ENCODE measurements around the gene CD4.

CD4 gene

DNA sequence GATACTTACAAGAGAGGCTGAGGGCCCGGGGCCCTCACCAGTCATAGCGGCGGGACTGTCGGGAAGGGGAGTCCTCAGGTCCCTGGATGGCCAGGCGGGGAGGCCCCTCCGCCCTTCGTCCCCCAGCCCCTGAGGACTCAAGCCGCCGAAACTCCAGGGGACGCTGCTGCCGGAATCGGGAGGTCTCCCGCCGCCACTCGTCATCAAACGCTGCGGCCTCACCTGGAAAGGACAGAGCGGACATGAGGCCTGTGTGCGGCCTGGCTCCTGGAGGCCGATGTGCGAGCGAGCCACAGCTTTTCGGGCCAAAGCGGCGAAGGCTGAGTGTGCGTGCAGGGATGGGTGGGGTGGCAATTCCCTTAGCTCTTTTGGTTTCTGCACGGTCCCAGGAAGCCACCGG, 40.6 kb upstream of the CD4 start:
- Histone ChIP-seq H3K4me3 (ENCODE audit: low read depth, low read length) (no peak overlapping the region), H3K27me3 (no peaks in the 10 kb centered on the region), H3K4me1 (peaks cover 5% of the 10 kb centered on the region), H3K36me3 (peaks cover 49% of the 10 kb centered on the region), H3K9me3 (no peaks in the 10 kb centered on the region)
- no peak for DNase-seq
- TF ChIP-seq, protein P1, sequence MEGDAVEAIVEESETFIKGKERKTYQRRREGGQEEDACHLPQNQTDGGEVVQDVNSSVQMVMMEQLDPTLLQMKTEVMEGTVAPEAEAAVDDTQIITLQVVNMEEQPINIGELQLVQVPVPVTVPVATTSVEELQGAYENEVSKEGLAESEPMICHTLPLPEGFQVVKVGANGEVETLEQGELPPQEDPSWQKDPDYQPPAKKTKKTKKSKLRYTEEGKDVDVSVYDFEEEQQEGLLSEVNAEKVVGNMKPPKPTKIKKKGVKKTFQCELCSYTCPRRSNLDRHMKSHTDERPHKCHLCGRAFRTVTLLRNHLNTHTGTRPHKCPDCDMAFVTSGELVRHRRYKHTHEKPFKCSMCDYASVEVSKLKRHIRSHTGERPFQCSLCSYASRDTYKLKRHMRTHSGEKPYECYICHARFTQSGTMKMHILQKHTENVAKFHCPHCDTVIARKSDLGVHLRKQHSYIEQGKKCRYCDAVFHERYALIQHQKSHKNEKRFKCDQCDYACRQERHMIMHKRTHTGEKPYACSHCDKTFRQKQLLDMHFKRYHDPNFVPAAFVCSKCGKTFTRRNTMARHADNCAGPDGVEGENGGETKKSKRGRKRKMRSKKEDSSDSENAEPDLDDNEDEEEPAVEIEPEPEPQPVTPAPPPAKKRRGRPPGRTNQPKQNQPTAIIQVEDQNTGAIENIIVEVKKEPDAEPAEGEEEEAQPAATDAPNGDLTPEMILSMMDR (IDR thresholded peaks at IDR 0.05; ENCODE audit: low read depth, low read length), result no peak

- TF ChIP-seq, protein P1 (IDR thresholded peaks at IDR 0.05; ENCODE audit: low read depth, low read length), result no peak
- peaks cover 12% of the 10 kb centered on the region for H3K4me1 ChIP-seq
- no peaks in the 10 kb centered on the region for H3K27me3 ChIP-seq
- no peak for DNase-seq
- H3K9me3 ChIP-seq, result no peaks in the 10 kb centered on the region
- no peak overlapping the region for H3K4me3 ChIP-seq (ENCODE audit: low read depth, low read length)
- H3K36me3 ChIP-seq, result peaks cover 49% of the 10 kb centered on the region
Observed at GRCh38 chr12:6750506-6750905, 38.8 kb upstream of the CD4 start.

DNA sequence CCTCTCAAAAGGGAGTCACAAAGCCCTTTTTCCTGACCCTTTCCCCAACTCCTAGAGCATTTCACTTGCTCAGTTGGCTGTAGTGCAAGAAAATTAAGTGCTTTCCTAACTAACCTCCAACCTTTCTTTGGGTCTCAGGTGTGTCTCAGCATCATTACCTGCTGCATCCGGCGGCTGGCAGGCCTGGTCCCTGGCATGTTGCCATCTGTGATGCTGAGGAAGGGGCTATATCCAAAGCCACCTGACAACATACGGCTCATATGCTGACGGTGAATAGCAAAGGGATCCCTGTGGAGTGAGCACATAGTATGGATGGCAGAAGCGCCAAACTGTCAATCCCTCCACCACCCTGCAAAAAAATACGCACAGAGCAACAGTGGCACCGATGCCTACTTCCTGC, 37.6 kb upstream of the CD4 start:
- Histone ChIP-seq H3K27me3 (no peaks in the 10 kb centered on the region), H3K4me3 (ENCODE audit: low read depth, low read length) (peak overlapping the region; percentile 96), H3K9me3 (no peaks in the 10 kb centered on the region), H3K36me3 (peaks cover 43% of the 10 kb centered on the region), H3K4me1 (peaks cover 12% of the 10 kb centered on the region)
- DNase-seq, result no peak
- TF ChIP-seq, protein P1 (IDR thresholded peaks at IDR 0.05; ENCODE audit: low read depth, low read length), result no peak

DNA sequence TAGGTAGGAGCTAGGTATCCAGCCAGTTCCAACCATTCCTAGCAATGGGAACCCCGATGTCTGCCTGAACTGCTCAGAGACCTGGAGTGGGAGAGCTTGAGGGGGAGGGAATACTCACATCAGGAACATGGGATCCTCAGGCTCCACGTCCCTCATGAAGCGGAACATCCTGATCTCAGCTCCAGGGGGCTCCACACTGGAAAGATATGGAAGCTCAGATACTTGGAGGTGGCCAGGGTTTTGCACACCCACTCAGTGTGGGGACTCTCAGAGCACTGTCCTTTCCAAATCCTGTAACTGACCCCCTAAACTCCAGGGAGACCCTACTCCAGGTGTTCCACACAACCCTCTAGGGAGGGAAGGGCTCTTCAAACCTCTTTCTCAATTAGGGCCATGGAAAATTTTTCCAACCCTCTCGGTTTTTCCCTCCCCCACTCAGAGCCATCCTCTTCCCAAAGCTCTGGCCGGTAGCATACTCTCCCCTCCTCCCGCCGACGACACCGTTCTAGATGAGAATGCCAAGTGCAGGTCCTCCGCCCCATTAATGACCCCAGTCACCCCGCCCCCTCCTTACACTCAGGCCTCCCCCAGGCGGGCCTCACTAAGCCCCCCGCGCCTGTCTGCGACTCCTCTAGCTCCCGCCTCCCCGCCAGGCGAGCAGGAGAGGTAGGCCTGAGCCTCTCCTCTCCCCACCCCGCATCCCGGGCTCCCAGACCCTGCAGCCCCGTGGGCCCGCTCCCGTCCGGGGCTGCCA, 37.0 kb upstream of the CD4 start:
- H3K36me3 ChIP-seq, result peaks cover 39% of the 10 kb centered on the region
- DNase-seq, result peak; percentile 61
- H3K4me3 ChIP-seq (ENCODE audit: low read depth, low read length), result peak overlapping the region; percentile 96
- TF ChIP-seq, protein P1 (IDR thresholded peaks at IDR 0.05; ENCODE audit: low read depth, low read length), result peak; percentile 63
- H3K4me1 ChIP-seq, result peaks cover 16% of the 10 kb centered on the region
- no peaks in the 10 kb centered on the region for H3K27me3 ChIP-seq
- H3K9me3 ChIP-seq, result no peaks in the 10 kb centered on the region

GRCh38 chr12:6752921-6753771, 36.2 kb upstream of the CD4 start, which contains the start of gene MLF2:
Gene MLF2, minus strand, starts transcription at chr12:6753141. Its CDS starts 807 bp downstream, at chr12:6752334.
- Histone ChIP-seq H3K36me3 (peaks cover 33% of the 10 kb centered on the region), H3K9me3 (no peaks in the 10 kb centered on the region), H3K4me3 (ENCODE audit: low read depth, low read length) (peak within 1 kb of the TSS; percentile 96), H3K27me3 (no peaks in the 10 kb centered on the region), H3K4me1 (peaks cover 16% of the 10 kb centered on the region)
- TF ChIP-seq, protein P1 (IDR thresholded peaks at IDR 0.05; ENCODE audit: low read depth, low read length), result peak; percentile 95
- DNase-seq, result peak; percentile 98
